Nephron (organoid): ENCODE data around the gene MFSD6.

Experiments
- H3K27ac Mint-ChIP-seq, 3 experiments: 2 replicates each; pipeline ENCODE4 v1.8.0; 2020; ENCODE audit warnings: mixed read lengths in 3 of 3, mild to moderate bottlenecking in 2 of 3, moderate library complexity in 1 of 3
- H3K27me3 Mint-ChIP-seq: 2 replicates; pipeline ENCODE4 v1.8.0; 2021; ENCODE audit warnings: low read depth, mild to moderate bottlenecking, moderate library complexity, mixed read lengths
- H3K36me3 Mint-ChIP-seq: 2 replicates; pipeline ENCODE4 v1.8.0; 2020; ENCODE audit warnings: low read depth, mixed read lengths
- H3K4me1 Mint-ChIP-seq: 2 replicates; pipeline ENCODE4 v1.8.0; 2020; ENCODE audit warnings: mixed read lengths
- H3K4me3 Mint-ChIP-seq, 3 experiments: 2 replicates each; pipeline ENCODE4 v1.8.0; 2020; ENCODE audit warnings: mild to moderate bottlenecking in 3 of 3, mixed read lengths in 3 of 3, moderate library complexity in 2 of 3
- H3K9me3 Mint-ChIP-seq: 2 replicates; pipeline ENCODE4 v1.8.0; 2020; ENCODE audit warnings: mixed read lengths
- TF ChIP-seq, protein P1 (sequence below), 3 experiments: fragments of 200-600 bp; sonication (generic); IDR thresholded peaks; one replicate each; pipeline ENCODE4 v1.5.0; 2021; ENCODE audit warnings: antibody characterized with exemption in 3 of 3; ENCODE audit not compliant: unreplicated experiment in 3 of 3

The MFSD6 gene

GRCh38 chr2:190415251-190415650 lies 7.1 kb downstream of the MFSD6 start:
- H3K4me3 Mint-ChIP-seq = no peak overlapping the region
- H3K4me1 Mint-ChIP-seq = peaks cover 5% of the 10 kb centered on the region
- TF ChIP-seq, protein P1, sequence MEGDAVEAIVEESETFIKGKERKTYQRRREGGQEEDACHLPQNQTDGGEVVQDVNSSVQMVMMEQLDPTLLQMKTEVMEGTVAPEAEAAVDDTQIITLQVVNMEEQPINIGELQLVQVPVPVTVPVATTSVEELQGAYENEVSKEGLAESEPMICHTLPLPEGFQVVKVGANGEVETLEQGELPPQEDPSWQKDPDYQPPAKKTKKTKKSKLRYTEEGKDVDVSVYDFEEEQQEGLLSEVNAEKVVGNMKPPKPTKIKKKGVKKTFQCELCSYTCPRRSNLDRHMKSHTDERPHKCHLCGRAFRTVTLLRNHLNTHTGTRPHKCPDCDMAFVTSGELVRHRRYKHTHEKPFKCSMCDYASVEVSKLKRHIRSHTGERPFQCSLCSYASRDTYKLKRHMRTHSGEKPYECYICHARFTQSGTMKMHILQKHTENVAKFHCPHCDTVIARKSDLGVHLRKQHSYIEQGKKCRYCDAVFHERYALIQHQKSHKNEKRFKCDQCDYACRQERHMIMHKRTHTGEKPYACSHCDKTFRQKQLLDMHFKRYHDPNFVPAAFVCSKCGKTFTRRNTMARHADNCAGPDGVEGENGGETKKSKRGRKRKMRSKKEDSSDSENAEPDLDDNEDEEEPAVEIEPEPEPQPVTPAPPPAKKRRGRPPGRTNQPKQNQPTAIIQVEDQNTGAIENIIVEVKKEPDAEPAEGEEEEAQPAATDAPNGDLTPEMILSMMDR (IDR thresholded peaks at IDR 0.05; ENCODE audit: unreplicated experiment in 3 of 3) = no peak
- H3K36me3 Mint-ChIP-seq = no peaks in the 10 kb centered on the region
- H3K27ac Mint-ChIP-seq = no peak overlapping the region
- H3K9me3 Mint-ChIP-seq = no peaks in the 10 kb centered on the region
- H3K27me3 Mint-ChIP-seq = peaks cover 22% of the 10 kb centered on the region

- TF ChIP-seq, protein P1 (IDR thresholded peaks at IDR 0.05; ENCODE audit: unreplicated experiment in 3 of 3) = no peak
- Mint-ChIP-seq H3K4me3 (no peak overlapping the region), H3K4me1 (peaks cover 5% of the 10 kb centered on the region), H3K9me3 (no peaks in the 10 kb centered on the region), H3K27me3 (peaks cover 17% of the 10 kb centered on the region), H3K36me3 (no peaks in the 10 kb centered on the region), H3K27ac (no peak overlapping the region)
These were observed 7.9 kb downstream of the MFSD6 start for GRCh38 chr2:190415794-190416775.

DNA sequence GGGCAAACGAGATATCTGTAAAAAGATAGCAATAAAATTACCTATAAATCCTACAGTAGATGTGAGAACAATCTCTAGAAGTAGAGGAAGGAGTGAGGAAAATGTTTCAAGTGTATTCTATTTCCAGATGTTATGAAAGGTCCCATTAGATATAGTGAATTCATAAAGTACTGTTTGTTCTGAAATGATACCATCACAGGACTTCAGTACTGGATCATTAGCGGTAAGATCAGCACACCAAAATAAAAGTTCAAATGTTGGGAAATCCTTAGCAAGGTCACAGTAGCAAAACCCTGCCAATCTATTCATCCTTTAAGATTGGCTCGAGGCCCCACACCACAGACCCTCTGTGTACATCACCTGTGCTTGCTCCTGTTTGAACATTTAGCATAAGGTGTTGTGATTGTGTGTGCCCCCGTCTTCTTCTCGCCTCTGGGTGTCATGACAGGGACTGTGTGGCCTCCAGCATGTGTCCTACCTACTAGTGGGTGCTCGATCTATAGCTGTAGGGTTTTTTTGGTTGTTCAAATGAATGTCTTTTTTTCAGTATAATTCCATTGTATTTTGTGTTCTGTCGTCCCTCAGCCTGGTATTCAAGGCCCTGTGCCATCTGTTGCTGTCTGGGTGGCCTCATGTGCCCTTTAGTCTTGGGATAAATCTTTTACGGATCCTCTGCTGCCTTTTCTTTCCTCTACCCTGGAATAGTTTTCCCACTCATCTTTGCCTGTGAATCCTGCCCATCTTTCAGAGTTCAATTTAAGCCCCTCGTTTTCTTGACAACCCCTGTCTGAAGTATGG lies 9.1 kb downstream of the MFSD6 start:
- no peaks in the 10 kb centered on the region for H3K9me3 Mint-ChIP-seq
- H3K27ac Mint-ChIP-seq = no peak overlapping the region
- no peak overlapping the region for H3K4me3 Mint-ChIP-seq
- H3K4me1 Mint-ChIP-seq = peaks cover 5% of the 10 kb centered on the region
- no peaks in the 10 kb centered on the region for H3K36me3 Mint-ChIP-seq
- TF ChIP-seq, protein P1 (IDR thresholded peaks at IDR 0.05; ENCODE audit: unreplicated experiment in 3 of 3) = no peak
- H3K27me3 Mint-ChIP-seq = peaks cover 10% of the 10 kb centered on the region

GRCh38 chr2:190418727-190419126 lies 10.6 kb downstream of the MFSD6 start:
- H3K4me1 Mint-ChIP-seq = peaks cover 5% of the 10 kb centered on the region
- no peaks in the 10 kb centered on the region for H3K36me3 Mint-ChIP-seq
- H3K27me3 Mint-ChIP-seq = peaks cover 12% of the 10 kb centered on the region
- no peaks in the 10 kb centered on the region for H3K9me3 Mint-ChIP-seq
- no peak overlapping the region for H3K4me3 Mint-ChIP-seq
- no peak overlapping the region for H3K27ac Mint-ChIP-seq
- TF ChIP-seq, protein P1 (IDR thresholded peaks at IDR 0.05; ENCODE audit: unreplicated experiment in 3 of 3) = no peak

- H3K36me3 Mint-ChIP-seq = no peaks in the 10 kb centered on the region
- no peak overlapping the region for H3K4me3 Mint-ChIP-seq
- TF ChIP-seq, protein P1 (IDR thresholded peaks at IDR 0.05; ENCODE audit: unreplicated experiment in 3 of 3) = no peak
- no peak overlapping the region for H3K27ac Mint-ChIP-seq
- peaks cover under 1% of the 10 kb centered on the region for H3K9me3 Mint-ChIP-seq
- peaks cover 9% of the 10 kb centered on the region for H3K27me3 Mint-ChIP-seq
- H3K4me1 Mint-ChIP-seq = peaks cover 2% of the 10 kb centered on the region
These were observed 12.6 kb downstream of the MFSD6 start for GRCh38 chr2:190420801-190421200.
